Upper lobe of right lung (tissue), 1 donor: ENCODE results near the gene PLA2G3. TPM values are rescaled to one million over a fixed set of nuclear protein-coding genes. Genes with fewer than 3 reads are reported as not detected.
"Not testable (repeated sequence)": the region's sequence is repeated elsewhere in the genome, so short reads cannot be mapped to it uniquely, and the experiment has no call there.

Source experiments
- ATAC-seq: fragments of 200-7000 bp; cut with Tn5 transposase; one replicate; pipeline ENCODE4 v1.9.1; 2020; ENCODE audit warnings: mild to moderate bottlenecking, moderate library complexity
- DNase-seq: peaks from one replicate; pipeline ENCODE4 v3.0.0-alpha.2; 2020
- H3K27ac ChIP-seq: fragments of 200-600 bp; one replicate; pipeline ENCODE4 v1.8.0; 2022
- H3K27me3 ChIP-seq: fragments of 200-600 bp; one replicate; pipeline ENCODE4 v1.8.0; 2022; ENCODE audit warnings: mild to moderate bottlenecking
- H3K36me3 ChIP-seq: fragments of 200-600 bp; one replicate; pipeline ENCODE4 v1.8.0; 2022
- H3K4me1 ChIP-seq: fragments of 200-600 bp; one replicate; pipeline ENCODE4 v1.8.0; 2022
- H3K4me3 ChIP-seq: fragments of 200-600 bp; one replicate; pipeline ENCODE4 v1.8.0; 2022; ENCODE audit warnings: mild to moderate bottlenecking
- H3K9me3 ChIP-seq: fragments of 200-600 bp; one replicate; pipeline ENCODE4 v1.8.0; 2022
- intact Hi-C: fragments of 100-400 bp; cut with DNase I; formaldehyde crosslinking; loops from one replicate; pipeline ENCODE4 v1.11.0; 2022
- total RNA-seq: library from RNA; stranded (reverse); fragmentation: NEBNext Ultra II Directional; extraction: Animal tissue kit (Norgen Biotek cat#: 25700); gene quantifications from one replicate; pipeline ENCODE4 v1.2.1, GENCODE V29; 2021
- TF ChIP-seq, protein P1 (sequence below): fragments of 200-600 bp; IDR thresholded peaks from one replicate; pipeline ENCODE4 v1.8.0; 2022; ENCODE audit warnings: antibody characterized with exemption
- donor health status: DM: no; HTN: yes; CAD: no; lungs with severe emphysema.

The PLA2G3 gene
- total RNA-seq, 1 donor from 2014 or later, result 6.9 TPM

DNA sequence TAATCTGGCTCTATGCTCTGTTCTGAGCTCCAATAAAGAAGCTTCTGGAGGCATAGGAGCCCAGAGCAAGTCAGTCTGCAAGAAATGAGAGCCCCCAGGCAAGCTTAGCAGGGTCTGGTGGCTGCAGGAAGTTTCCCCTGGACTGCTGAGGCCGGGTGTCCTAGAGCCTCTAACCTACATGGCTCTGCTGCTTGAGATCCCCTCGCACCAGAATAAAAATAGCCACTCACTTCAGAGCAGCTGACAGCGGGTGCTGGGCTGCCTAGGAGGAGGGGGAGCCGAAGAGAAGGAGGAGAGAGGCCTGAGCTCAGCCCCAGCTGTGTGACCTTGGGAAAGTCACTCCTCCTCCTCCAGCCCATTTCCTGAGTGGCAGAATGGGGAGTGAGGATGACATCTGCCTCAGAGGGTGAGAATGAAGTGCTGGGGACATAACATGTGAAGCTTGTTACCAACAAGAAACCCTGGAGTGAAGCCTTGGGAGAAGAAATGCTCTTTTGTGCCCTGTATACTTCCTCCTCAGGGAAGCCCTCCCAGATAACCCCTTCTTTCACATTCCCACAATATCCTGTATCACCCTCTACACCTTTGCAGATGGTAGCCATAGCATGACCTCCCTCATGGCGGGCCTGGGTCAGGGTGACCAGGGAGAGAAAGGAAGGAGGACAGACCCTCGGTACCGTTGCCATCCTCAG is 21.1 kb downstream of the PLA2G3 start:
- Histone ChIP-seq H3K27ac (no peak overlapping the region), H3K36me3 (no peaks in the 10 kb centered on the region), H3K27me3 (no peaks in the 10 kb centered on the region), H3K4me3 (no peak overlapping the region), H3K9me3 (no peaks in the 10 kb centered on the region), H3K4me1 (peaks cover 3% of the 10 kb centered on the region)
- ATAC-seq, result no peak
- intact Hi-C loops, result no loop called here
- TF ChIP-seq, protein P1, sequence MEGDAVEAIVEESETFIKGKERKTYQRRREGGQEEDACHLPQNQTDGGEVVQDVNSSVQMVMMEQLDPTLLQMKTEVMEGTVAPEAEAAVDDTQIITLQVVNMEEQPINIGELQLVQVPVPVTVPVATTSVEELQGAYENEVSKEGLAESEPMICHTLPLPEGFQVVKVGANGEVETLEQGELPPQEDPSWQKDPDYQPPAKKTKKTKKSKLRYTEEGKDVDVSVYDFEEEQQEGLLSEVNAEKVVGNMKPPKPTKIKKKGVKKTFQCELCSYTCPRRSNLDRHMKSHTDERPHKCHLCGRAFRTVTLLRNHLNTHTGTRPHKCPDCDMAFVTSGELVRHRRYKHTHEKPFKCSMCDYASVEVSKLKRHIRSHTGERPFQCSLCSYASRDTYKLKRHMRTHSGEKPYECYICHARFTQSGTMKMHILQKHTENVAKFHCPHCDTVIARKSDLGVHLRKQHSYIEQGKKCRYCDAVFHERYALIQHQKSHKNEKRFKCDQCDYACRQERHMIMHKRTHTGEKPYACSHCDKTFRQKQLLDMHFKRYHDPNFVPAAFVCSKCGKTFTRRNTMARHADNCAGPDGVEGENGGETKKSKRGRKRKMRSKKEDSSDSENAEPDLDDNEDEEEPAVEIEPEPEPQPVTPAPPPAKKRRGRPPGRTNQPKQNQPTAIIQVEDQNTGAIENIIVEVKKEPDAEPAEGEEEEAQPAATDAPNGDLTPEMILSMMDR, result no peak
- DNase-seq, result no peak

DNA sequence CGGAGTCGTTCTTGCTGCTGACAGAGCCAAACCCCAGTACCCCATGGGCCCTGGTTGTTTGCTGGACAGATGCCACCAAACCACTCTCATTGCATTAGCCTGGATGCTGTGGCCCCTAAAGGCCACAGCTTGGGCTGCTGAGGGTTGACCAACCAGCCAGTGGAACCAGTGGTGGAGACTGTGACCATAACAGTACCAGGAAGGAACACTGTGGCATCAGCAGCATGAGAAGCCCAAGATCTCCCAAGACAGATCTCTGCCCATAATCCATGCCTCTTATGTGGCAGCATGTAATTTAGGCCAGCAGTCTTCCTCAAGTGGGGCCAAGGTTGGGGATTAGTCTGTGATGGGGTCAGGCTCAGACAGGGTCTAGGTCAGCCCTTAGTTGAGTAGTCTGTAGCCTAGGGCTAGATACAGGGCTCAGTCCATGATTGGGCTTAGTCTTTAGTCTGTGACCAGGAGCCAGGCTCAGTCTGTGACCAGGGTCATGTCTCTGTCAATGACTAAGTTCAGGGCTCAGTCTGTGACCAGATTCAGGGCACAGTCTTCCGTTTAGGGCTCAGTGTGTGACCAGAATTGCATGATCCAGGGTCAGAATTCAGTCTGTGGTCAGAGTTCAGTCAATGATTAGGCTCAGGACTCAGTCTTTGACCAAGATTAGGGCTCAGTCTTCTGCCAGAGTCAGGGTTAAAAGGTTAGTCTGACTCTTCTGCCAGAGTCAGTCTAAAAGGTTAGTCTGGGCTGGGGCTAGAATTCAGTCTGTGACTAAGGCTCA is 22.1 kb downstream of the PLA2G3 start:
- H3K27me3 ChIP-seq, result no peaks in the 10 kb centered on the region
- H3K36me3 ChIP-seq, result no peaks in the 10 kb centered on the region
- H3K4me1 ChIP-seq, result peaks cover 3% of the 10 kb centered on the region
- H3K9me3 ChIP-seq, result no peaks in the 10 kb centered on the region
- no peak overlapping the region for H3K27ac ChIP-seq
- TF ChIP-seq, protein P1, result no peak
- intact Hi-C loops, result no loop called here
- ATAC-seq, result no peak
- H3K4me3 ChIP-seq, result no peak overlapping the region
- DNase-seq, result no peak

DNA sequence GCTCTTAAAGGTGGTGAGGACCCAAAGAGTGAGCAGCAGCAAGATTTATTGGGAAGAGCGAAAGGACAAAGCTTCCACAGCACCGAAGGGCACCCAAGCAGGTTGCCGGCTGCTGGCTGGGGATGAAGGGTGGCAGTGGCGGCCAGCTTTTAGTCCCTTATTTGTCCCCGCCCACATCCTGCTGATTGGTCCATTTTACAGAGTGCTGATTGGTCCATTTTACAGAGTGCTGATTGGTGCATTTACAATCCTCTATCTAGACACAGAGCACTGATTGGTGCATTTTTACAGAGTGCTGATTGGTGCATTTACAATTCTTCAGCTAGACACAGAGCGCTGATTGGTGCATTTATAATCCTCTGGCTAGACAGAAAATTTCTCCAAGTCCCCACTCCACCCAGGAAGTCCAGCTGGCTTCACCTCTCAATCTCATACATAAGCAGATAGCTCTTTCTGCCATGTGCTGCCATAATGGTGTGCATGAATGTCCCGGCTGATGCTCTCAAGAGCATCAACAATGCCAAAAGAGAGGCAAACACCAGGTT is 27.7 kb downstream of the PLA2G3 start:
- H3K27me3 ChIP-seq, intact Hi-C loops, DNase-seq, H3K36me3 ChIP-seq, ATAC-seq, H3K9me3 ChIP-seq, H3K4me1 ChIP-seq, H3K27ac ChIP-seq, H3K4me3 ChIP-seq: not testable (repeated sequence)

DNA sequence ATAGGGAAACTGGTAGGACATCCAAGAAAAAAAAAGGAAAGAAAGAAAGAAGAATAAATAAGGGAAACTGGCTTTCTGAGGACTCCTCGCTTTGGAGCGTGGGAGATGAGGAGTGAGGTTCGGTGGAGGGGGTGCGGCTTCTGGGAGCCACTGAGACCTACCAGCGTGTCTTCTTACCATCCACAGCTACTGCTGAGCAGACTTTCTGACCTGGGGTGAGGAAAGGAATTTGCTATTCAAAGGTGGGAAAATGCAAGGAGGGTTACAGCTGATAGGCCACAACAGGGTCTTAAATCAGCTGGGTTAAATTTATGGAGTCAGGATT is 32.5 kb downstream of the PLA2G3 start:
- Histone ChIP-seq H3K9me3 (no peaks in the 10 kb centered on the region), H3K4me1 (peaks cover 16% of the 10 kb centered on the region), H3K27me3 (no peaks in the 10 kb centered on the region), H3K27ac (peak overlapping the region; percentile 67), H3K4me3 (peak overlapping the region; percentile 69), H3K36me3 (peaks cover 17% of the 10 kb centered on the region)
- ATAC-seq (no peak), DNase-seq (no peak)
- intact Hi-C loops, result no loop called here
- TF ChIP-seq, protein P1, result no peak

DNA sequence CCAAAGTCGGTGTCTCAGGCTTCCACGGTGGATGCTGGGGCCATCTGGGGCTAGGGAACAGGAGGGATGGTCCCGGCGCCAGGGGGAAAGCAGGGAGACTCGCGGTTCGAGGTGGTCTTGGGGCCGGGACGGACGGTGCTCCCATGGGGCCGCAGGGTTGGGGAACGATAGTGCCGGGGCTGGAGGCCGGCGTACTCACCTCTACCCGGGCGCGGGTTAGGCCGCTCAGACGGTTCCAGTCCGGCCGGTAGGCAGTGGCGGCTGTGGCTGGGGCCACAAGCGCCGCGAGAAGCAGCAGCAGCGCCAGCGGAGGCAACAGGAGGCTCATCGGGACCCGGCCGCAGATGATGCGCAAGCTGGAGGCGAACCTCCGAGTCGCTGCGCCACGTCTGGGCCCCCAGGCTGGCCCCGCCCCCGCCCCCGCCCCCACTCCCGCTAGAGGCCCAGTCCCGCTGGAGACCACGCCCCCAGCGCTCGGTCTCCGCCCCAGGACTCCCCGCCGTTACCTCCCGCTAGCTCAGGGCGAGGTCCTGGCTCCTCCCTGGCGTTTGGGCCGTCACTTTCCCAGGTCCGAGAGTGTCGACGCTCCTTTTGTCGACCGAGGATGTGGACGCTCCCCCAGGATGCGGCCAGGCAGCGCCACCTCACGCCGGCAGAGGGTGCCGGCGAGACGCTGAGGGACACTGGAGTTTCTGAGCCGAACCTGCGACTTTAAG is 33.0 kb downstream of the PLA2G3 start, which contains the start of gene SELENOM:
TSS of gene SELENOM (minus strand) at position 391 of the 716 bp plus-strand sequence. CDS start at position 328, 63 bp downstream.
- intact Hi-C loops, result no loop called here

More for the DNA sequence above, 33.0 kb downstream of the PLA2G3 start, which contains the start of gene SELENOM:
- peak within 1 kb of the TSS; percentile 69 for H3K4me3 ChIP-seq
- peak; percentile 97 for ATAC-seq
- peak within 1 kb of the TSS; percentile 93 for H3K27ac ChIP-seq
- peak; percentile 98 for DNase-seq
- H3K36me3 ChIP-seq, result peaks cover 17% of the 10 kb centered on the region
- no peaks in the 10 kb centered on the region for H3K9me3 ChIP-seq
- TF ChIP-seq, protein P1, result peak; percentile 87
- H3K27me3 ChIP-seq, result no peaks in the 10 kb centered on the region
- peaks cover 16% of the 10 kb centered on the region for H3K4me1 ChIP-seq
